Naive thymus-derived CD4-positive, alpha-beta T cell (primary cell): ENCODE measurements around the gene EYA3. TPM values are rescaled to one million over a fixed set of nuclear protein-coding genes. Genes with fewer than 3 reads are reported as not detected.

ENCODE experiments used
- ATAC-seq: fragments of 150-1000 bp; cut with Tn5 transposase; 2 replicates; pipeline ENCODE4 v1.10.0; 2021; ENCODE audit warnings: mild to moderate bottlenecking, moderate library complexity
- CTCF ChIA-PET: fragments of 350-600 bp; sonication (Branson Sonifier 250); formaldehyde crosslinking; loops from one replicate; lab custom pipeline; 2021; ENCODE audit warnings: antibody characterized with exemption; lab: Charles Lee
- POLR2A ChIA-PET: fragments of 350-600 bp; sonication (Branson Sonifier 250); formaldehyde crosslinking; loops from one replicate; lab custom pipeline; 2021; ENCODE audit warnings: antibody characterized with exemption, inconsistent platforms; lab: Charles Lee
- DNase-seq, 9 donors: peaks; one replicate each; pipeline versions ENCODE4 v3.0.0 to v3.0.0-alpha.2; 2020 to 2022; ENCODE audit warnings: mixed read lengths in 1 of 9
- H3K27ac ChIP-seq: one replicate; pipeline ENCODE4 v1.7.0; 2013; ENCODE audit warnings: mild to moderate bottlenecking, low read depth, low read length, moderate library complexity
- H3K27me3 ChIP-seq, 2 donors: one replicate each; pipeline ENCODE4 v1.7.0; 2013; ENCODE audit warnings: low read length in 2 of 2, mild to moderate bottlenecking in 2 of 2, moderate library complexity in 2 of 2; ENCODE audit not compliant: control insufficient read depth in 2 of 2, insufficient read depth in 2 of 2
- H3K36me3 ChIP-seq, 3 experiments: 1 replicate in 2 of 3; 2 replicates in 1 of 3; pipeline ENCODE4 v1.7.0; 2013; ENCODE audit warnings: low read length in 3 of 3, mild to moderate bottlenecking in 3 of 3, moderate library complexity in 1 of 3; ENCODE audit not compliant: insufficient read depth in 3 of 3, control insufficient read depth in 2 of 3
- H3K4me1 ChIP-seq, 2 donors: one replicate each; pipeline ENCODE4 v1.7.0; 2013; ENCODE audit warnings: low read length in 2 of 2, mild to moderate bottlenecking in 2 of 2, moderate library complexity in 1 of 2; ENCODE audit not compliant: control insufficient read depth in 2 of 2, insufficient read depth in 2 of 2
- H3K4me3 ChIP-seq: 2 replicates; pipeline ENCODE4 v1.7.0; 2013; ENCODE audit warnings: mild to moderate bottlenecking, low read length
- H3K9me3 ChIP-seq, 3 experiments: 1 replicate in 2 of 3; 2 replicates in 1 of 3; pipeline ENCODE4 v1.7.0; 2013; ENCODE audit warnings: low read length in 3 of 3; ENCODE audit not compliant: control insufficient read depth in 2 of 3
- H3K27ac Mint-ChIP-seq, 9 donors: one replicate each; pipeline ENCODE4 v1.8.0; 2020 to 2022; ENCODE audit warnings: mixed read lengths in 9 of 9, mild to moderate bottlenecking in 8 of 9, moderate library complexity in 5 of 9, inconsistent platforms in 2 of 9
- H3K27me3 Mint-ChIP-seq, 5 donors: one replicate each; pipeline ENCODE4 v1.8.0; 2021 to 2022; ENCODE audit warnings: mixed read lengths in 5 of 5, mild to moderate bottlenecking in 1 of 5
- H3K36me3 Mint-ChIP-seq, 5 donors: one replicate each; pipeline ENCODE4 v1.8.0; 2020 to 2022; ENCODE audit warnings: mixed read lengths in 5 of 5, mild to moderate bottlenecking in 3 of 5, inconsistent platforms in 1 of 5
- H3K4me1 Mint-ChIP-seq, 7 donors: one replicate each; pipeline ENCODE4 v1.8.0; 2020 to 2022; ENCODE audit warnings: mixed read lengths in 7 of 7, mild to moderate bottlenecking in 3 of 7, inconsistent platforms in 1 of 7
- H3K4me3 Mint-ChIP-seq, 10 donors: one replicate each; pipeline ENCODE4 v1.8.0; 2020 to 2022; ENCODE audit warnings: mild to moderate bottlenecking in 10 of 10, mixed read lengths in 10 of 10, moderate library complexity in 6 of 10, inconsistent platforms in 2 of 10
- H3K9me3 Mint-ChIP-seq, 11 donors: one replicate each; pipeline ENCODE4 v1.8.0; 2020 to 2022; ENCODE audit warnings: mixed read lengths in 11 of 11, mild to moderate bottlenecking in 4 of 11, inconsistent platforms in 1 of 11, moderate library complexity in 1 of 11
- intact Hi-C, 2 donors: fragments of 100-400 bp; cut with micrococcal nuclease; formaldehyde crosslinking; loops; one replicate each; pipeline ENCODE4 v1.15.1; 2023
- polyA plus RNA-seq, 2 donors: library from polyadenylated mRNA; unstranded; fragments of 300-500 nt; fragmentation: Illumina TruSeq; gene quantifications; one replicate each; pipeline ENCODE4 v1.2.3, GENCODE V29; 2021
- total RNA-seq, 6 experiments: library from RNA in 5 of 6; stranded (reverse) in 5 of 6; gene quantifications; 1 replicate in 5 of 6; 2 replicates in 1 of 6; pipeline ENCODE4 v1.2.3 and lab custom pipeline; 2021 to 2026

The EYA3 gene
- total and polyA plus RNA-seq, 7 experiments from 2014 or later, result 4.9 to 31.7 (median 18.6) TPM

- DNase-seq (no peak), ATAC-seq (no peak)
- CTCF ChIA-PET, result no interaction called here
- Histone ChIP-seq H3K4me1 (peaks cover 0 to 6% of the 10 kb centered on the region in 2 donors), H3K27ac (no peak overlapping the region), H3K9me3 (no peaks in the 10 kb centered on the region), H3K27me3 (no peaks in the 10 kb centered on the region), H3K36me3 (no peaks in the 10 kb centered on the region), H3K4me3 (no peak overlapping the region)
- H3K36me3 Mint-ChIP-seq, result peaks cover 0 to 16% (median 10%) of the 10 kb centered on the region in 5 donors
- H3K9me3 Mint-ChIP-seq, result no peaks in the 10 kb centered on the region
- no peak overlapping the region for H3K4me3 Mint-ChIP-seq
- intact Hi-C loops, result no loop called here
- POLR2A ChIA-PET, result no interaction called here
- peaks cover 2 to 40% (median 35%) of the 10 kb centered on the region in 7 donors for H3K4me1 Mint-ChIP-seq
- H3K27me3 Mint-ChIP-seq, result no peaks in the 10 kb centered on the region
- H3K27ac Mint-ChIP-seq, result no peak overlapping the region
These were observed 24.3 kb downstream of the EYA3 start for GRCh38 chr1:28064064-28064463.

- intact Hi-C loops, result no loop called here
- peaks cover 0 to 16% (median 10%) of the 10 kb centered on the region in 5 donors for H3K36me3 Mint-ChIP-seq
- no peak overlapping the region for H3K4me3 ChIP-seq
- H3K4me1 Mint-ChIP-seq, result peaks cover 10 to 52% (median 46%) of the 10 kb centered on the region in 7 donors
- POLR2A ChIA-PET, result no interaction called here
- no peak overlapping the region for H3K27ac ChIP-seq
- CTCF ChIA-PET, result no interaction called here
- no peak overlapping the region for H3K4me3 Mint-ChIP-seq
- H3K4me1 ChIP-seq, result peaks cover 0 to 10% of the 10 kb centered on the region in 2 donors
- peak overlapping the region in 1 of 9 donors; percentile 10 for H3K27ac Mint-ChIP-seq
- peak; percentile 31 for ATAC-seq
- no peak for DNase-seq
- H3K27me3 ChIP-seq, result no peaks in the 10 kb centered on the region
- H3K9me3 ChIP-seq, result no peaks in the 10 kb centered on the region
- no peaks in the 10 kb centered on the region for H3K27me3 Mint-ChIP-seq
- no peaks in the 10 kb centered on the region for H3K36me3 ChIP-seq
- H3K9me3 Mint-ChIP-seq, result no peaks in the 10 kb centered on the region
These were observed 25.6 kb downstream of the EYA3 start for GRCh38 chr1:28062806-28063205.

- no peak for DNase-seq
- Histone ChIP-seq H3K4me3 (no peak overlapping the region), H3K4me1 (peaks cover 7 to 24% of the 10 kb centered on the region in 2 donors), H3K9me3 (no peaks in the 10 kb centered on the region), H3K36me3 (no peaks in the 10 kb centered on the region), H3K27ac (no peak overlapping the region), H3K27me3 (no peaks in the 10 kb centered on the region)
- POLR2A ChIA-PET, result interaction anchor here (1.2 kb wide), 2 partner anchors 28 to 29 kb away, joined by 3 read pairs; partner anchors contain the start of gene EYA3
- no peaks in the 10 kb centered on the region for H3K9me3 Mint-ChIP-seq
- H3K4me1 Mint-ChIP-seq, result peaks cover 26 to 64% (median 50%) of the 10 kb centered on the region in 7 donors
- peaks cover 6 to 19% (median 12%) of the 10 kb centered on the region in 5 donors for H3K36me3 Mint-ChIP-seq
- intact Hi-C loops, result no loop called here
- H3K27ac Mint-ChIP-seq, result peak overlapping the region in 5 of 9 donors; percentile 2 to 50 (median 8)
- H3K27me3 Mint-ChIP-seq, result no peaks in the 10 kb centered on the region
- no peak for ATAC-seq
- CTCF ChIA-PET, result interaction anchor here (0.6 to 1.4 kb wide), 3 partner anchors 20 to 297 kb away, joined by 3 read pairs; no protein-coding TSS in a partner anchor
- peak overlapping the region in 2 of 10 donors; percentile 18 to 27 for H3K4me3 Mint-ChIP-seq
These were observed 29.2 kb downstream of the EYA3 start for GRCh38 chr1:28058971-28059878.

GRCh38 chr1:28058168-28058567 lies 30.2 kb downstream of the EYA3 start:
- peaks cover 6 to 23% (median 12%) of the 10 kb centered on the region in 5 donors for H3K36me3 Mint-ChIP-seq
- Histone ChIP-seq H3K4me1 (peaks cover 7 to 24% of the 10 kb centered on the region in 2 donors), H3K4me3 (no peak overlapping the region), H3K9me3 (no peaks in the 10 kb centered on the region), H3K27ac (no peak overlapping the region), H3K27me3 (no peaks in the 10 kb centered on the region), H3K36me3 (no peaks in the 10 kb centered on the region)
- ChIA-PET CTCF (no interaction called here), POLR2A (no interaction called here)
- peak overlapping the region in 1 of 9 donors; percentile 18 for H3K27ac Mint-ChIP-seq
- no peaks in the 10 kb centered on the region for H3K9me3 Mint-ChIP-seq
- no peaks in the 10 kb centered on the region for H3K27me3 Mint-ChIP-seq
- no peak overlapping the region for H3K4me3 Mint-ChIP-seq
- no peak for DNase-seq
- intact Hi-C loops, result no loop called here
- peaks cover 21 to 71% (median 50%) of the 10 kb centered on the region in 7 donors for H3K4me1 Mint-ChIP-seq
- no peak for ATAC-seq

GRCh38 chr1:28056129-28056925 lies 32.1 kb downstream of the EYA3 start:
- POLR2A ChIA-PET, result interaction anchor here (1.2 to 1.4 kb wide), 2 partner anchors 11 to 31 kb away, joined by 4 read pairs; no protein-coding TSS in a partner anchor
- H3K36me3 ChIP-seq, result no peaks in the 10 kb centered on the region
- H3K27me3 Mint-ChIP-seq, result no peaks in the 10 kb centered on the region

GRCh38 chr1:28050776-28051175 lies 37.6 kb downstream of the EYA3 start:
- H3K9me3 Mint-ChIP-seq, result no peaks in the 10 kb centered on the region
- ChIA-PET POLR2A (no interaction called here), CTCF (no interaction called here)
- DNase-seq, result no peak
- ATAC-seq, result no peak
- no peaks in the 10 kb centered on the region for H3K27me3 Mint-ChIP-seq
- Histone ChIP-seq H3K4me1 (peaks cover 0 to 3% of the 10 kb centered on the region in 2 donors), H3K9me3 (no peaks in the 10 kb centered on the region), H3K4me3 (no peak overlapping the region), H3K27me3 (no peaks in the 10 kb centered on the region), H3K27ac (no peak overlapping the region), H3K36me3 (peaks cover 0 to 17% (median 0%) of the 10 kb centered on the region in 3 experiments)
- intact Hi-C loops, result no loop called here
- no peak overlapping the region for H3K27ac Mint-ChIP-seq
- no peak overlapping the region for H3K4me3 Mint-ChIP-seq
- peaks cover 8 to 28% (median 11%) of the 10 kb centered on the region in 7 donors for H3K4me1 Mint-ChIP-seq
- peaks cover 4 to 43% (median 12%) of the 10 kb centered on the region in 5 donors for H3K36me3 Mint-ChIP-seq

More at GRCh38 chr1:28056129-28056925, 32.1 kb downstream of the EYA3 start:
- no peak overlapping the region for H3K4me3 ChIP-seq
- Mint-ChIP-seq H3K4me1 (peaks cover 19 to 59% (median 40%) of the 10 kb centered on the region in 7 donors), H3K9me3 (no peaks in the 10 kb centered on the region), H3K36me3 (peaks cover 6 to 27% (median 12%) of the 10 kb centered on the region in 5 donors), H3K4me3 (peak overlapping the region in 5 of 10 donors; percentile 0 to 54 (median 22)), H3K27ac (peak overlapping the region; percentile 21 to 81 (median 63))
- no peaks in the 10 kb centered on the region for H3K27me3 ChIP-seq
- ATAC-seq (peak; percentile 89), DNase-seq (peak in 5 of 9 donors; percentile 2 to 66 (median 23))
- H3K9me3 ChIP-seq, result no peaks in the 10 kb centered on the region
- H3K27ac ChIP-seq, result no peak overlapping the region
- peaks cover 7 to 24% of the 10 kb centered on the region in 2 donors for H3K4me1 ChIP-seq
- intact Hi-C loops, result no loop called here
- CTCF ChIA-PET, result no interaction called here
